ENCODE measurements around the gene NHERF2.

NHERF2 gene

DNA sequence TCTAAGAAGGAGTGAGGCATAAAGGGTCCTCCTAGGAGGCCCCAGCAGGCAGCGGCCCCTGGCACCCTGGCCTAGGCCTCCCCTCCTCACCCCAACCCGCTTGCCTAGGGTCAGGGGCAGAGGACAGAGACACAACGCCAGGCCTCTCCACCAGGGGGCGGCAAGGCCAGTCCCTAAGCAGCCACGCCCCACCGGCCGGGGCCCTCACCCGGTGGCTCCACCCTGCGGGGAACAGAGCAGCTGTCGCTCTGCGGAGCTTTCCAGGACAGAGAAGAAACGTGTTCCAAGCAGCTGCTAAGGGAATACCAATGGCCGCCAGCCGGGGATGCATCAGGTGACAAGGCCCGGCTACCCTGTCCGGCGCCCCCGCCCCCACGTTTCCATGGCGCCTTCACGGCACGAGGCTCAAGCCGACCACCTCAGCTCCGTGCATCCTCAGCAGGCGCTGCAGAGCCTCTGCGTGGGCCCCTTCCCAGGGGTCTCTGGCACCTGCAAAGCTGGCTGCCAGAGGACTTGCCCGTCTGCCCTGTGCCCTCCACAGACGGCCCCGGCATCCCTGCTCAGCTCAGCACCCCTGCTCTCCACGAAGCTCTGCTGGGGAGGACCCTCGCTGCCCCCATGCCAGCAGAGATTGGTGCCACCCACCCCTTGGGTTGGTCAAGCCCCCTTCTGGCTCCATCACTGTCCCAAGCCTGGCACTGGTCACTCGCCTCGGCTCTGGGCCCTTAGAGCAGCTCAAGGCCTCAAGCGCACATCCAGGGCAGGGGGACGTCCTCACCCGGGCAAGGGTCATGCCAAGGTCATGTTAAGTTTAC lies 22.7 kb upstream of the NHERF2 start:
- peak; percentile 82 for TF ChIP-seq CTCF (conservative IDR thresholded peaks at IDR 0.05; ENCODE audit: low read length)
- no peak overlapping the region for H3K4me3 ChIP-seq (ENCODE audit: low read length)
- DNase-seq (ENCODE audit: low read depth) = peak; percentile 80

GRCh38 chr16:2004795-2005517 lies 21.7 kb upstream of the NHERF2 start:
- no peak overlapping the region for H3K4me3 ChIP-seq (ENCODE audit: low read length)
- no peak for DNase-seq (ENCODE audit: low read depth)
- TF ChIP-seq CTCF (conservative IDR thresholded peaks at IDR 0.05; ENCODE audit: low read length) = no peak

DNA sequence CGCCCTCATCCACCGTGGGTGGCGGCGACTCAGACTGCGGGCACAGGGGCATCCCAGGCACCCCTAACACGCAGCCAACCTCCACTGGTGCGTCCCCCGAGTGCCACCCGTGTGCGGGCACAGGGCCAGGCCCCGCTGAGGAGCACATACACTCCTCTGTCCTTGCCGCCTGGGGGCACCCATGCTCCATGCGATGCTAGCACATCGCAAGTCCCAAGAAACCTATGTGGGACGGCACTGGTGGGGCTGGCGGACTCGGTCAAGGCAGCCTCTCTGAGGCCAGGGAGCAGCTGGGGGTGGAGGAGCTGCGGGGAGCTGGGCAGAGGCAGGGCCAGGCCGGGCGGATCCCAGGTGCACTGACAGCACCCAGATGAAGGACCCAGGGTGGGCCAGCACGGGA lies 21.1 kb upstream of the NHERF2 start:
- DNase-seq (ENCODE audit: low read depth) = peak; percentile 26
- no peak for TF ChIP-seq CTCF (conservative IDR thresholded peaks at IDR 0.05; ENCODE audit: low read length)
- no peak overlapping the region for H3K4me3 ChIP-seq (ENCODE audit: low read length)

GRCh38 chr16:2006317-2006716 lies 20.4 kb upstream of the NHERF2 start:
- DNase-seq (ENCODE audit: low read depth) = no peak
- no peak overlapping the region for H3K4me3 ChIP-seq (ENCODE audit: low read length)
- TF ChIP-seq CTCF (conservative IDR thresholded peaks at IDR 0.05; ENCODE audit: low read length) = no peak

DNA sequence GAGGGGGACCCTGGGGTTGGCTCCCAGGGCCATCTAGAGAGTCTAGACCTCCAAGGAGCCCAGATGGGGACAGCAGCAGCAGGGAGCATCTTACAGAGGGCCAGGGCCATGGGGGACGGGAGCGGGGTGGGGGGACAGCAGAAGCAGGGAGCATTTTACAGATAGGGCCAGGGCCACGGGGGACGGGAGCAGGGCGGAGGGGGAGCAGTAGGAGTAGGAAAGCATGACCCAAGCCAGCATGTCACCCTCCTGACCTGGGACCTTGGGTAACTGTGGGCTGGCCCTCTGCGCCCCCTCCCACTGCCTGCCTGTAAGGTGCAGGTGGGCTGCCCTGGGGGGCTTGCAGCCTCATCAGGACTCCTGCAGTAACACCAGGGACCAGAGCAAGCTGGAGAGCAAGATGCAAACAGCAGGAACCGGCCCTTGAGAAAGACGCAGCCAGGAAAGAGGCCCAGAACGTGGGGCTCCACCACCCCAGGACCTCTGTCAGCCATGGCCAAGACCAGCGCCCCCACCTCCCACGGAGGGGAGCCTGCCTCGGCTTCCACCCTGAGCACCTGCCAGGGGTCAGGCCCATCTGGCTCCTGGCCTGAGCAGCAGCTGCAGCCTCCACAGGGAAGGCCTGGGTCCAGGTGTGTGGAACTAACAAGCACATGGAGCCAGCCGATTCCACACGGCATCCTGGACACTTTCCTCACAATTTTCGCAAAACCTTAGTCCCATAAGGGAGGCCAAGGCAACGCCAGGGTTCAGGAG lies 19.4 kb upstream of the NHERF2 start:
- no peak for TF ChIP-seq CTCF (conservative IDR thresholded peaks at IDR 0.05; ENCODE audit: low read length)
- peak overlapping the region; percentile 86 for H3K4me3 ChIP-seq (ENCODE audit: low read length)
- no peak for DNase-seq (ENCODE audit: low read depth)

GRCh38 chr16:2008009-2008526 lies 18.6 kb upstream of the NHERF2 start:
- TF ChIP-seq CTCF (conservative IDR thresholded peaks at IDR 0.05; ENCODE audit: low read length) = no peak
- peak overlapping the region; percentile 86 for H3K4me3 ChIP-seq (ENCODE audit: low read length)
- DNase-seq (ENCODE audit: low read depth) = peak; percentile 94

Measured in AG10803 (cell line).